ENCODE data around the gene PIMREG.
"Not testable (repeated sequence)": the region's sequence is repeated elsewhere in the genome, so short reads cannot be mapped to it uniquely, and the experiment has no call there.

PIMREG gene

GRCh38 chr17:6479622-6480302 lies 35.5 kb downstream of the PIMREG start:
- no peak for DNase-seq

GRCh38 chr17:6480303-6480675 lies 36.0 kb downstream of the PIMREG start:
- DNase-seq: no peak

- DNase-seq: no peak
Measured at GRCh38 chr17:6482105-6482455, 37.8 kb downstream of the PIMREG start.

GRCh38 chr17:6482796-6483195 lies 38.5 kb downstream of the PIMREG start:
- not testable (repeated sequence) for DNase-seq

GRCh38 chr17:6483507-6483906 lies 39.3 kb downstream of the PIMREG start:
- no peak for DNase-seq

GRCh38 chr17:6485646-6486412 lies 41.6 kb downstream of the PIMREG start:
- DNase-seq: no peak

GRCh38 chr17:6487251-6488007 lies 43.2 kb downstream of the PIMREG start:
- DNase-seq: peak; percentile 21

GRCh38 chr17:6488008-6488539 lies 43.8 kb downstream of the PIMREG start:
- DNase-seq: no peak

- no peak for DNase-seq
Measured at GRCh38 chr17:6489016-6489550, 44.8 kb downstream of the PIMREG start.

- no peak for DNase-seq
Measured at GRCh38 chr17:6491071-6491700, 46.9 kb downstream of the PIMREG start.

- DNase-seq: peak; percentile 6
Measured at GRCh38 chr17:6492892-6493674, 48.8 kb downstream of the PIMREG start.

- DNase-seq: no peak
Measured at GRCh38 chr17:6494239-6494941, 50.1 kb downstream of the PIMREG start.

GRCh38 chr17:6495450-6496115 lies 51.3 kb downstream of the PIMREG start:
- no peak for DNase-seq

- DNase-seq: no peak
Measured at GRCh38 chr17:6496116-6496481, 51.8 kb downstream of the PIMREG start.

- DNase-seq: no peak
Measured at GRCh38 chr17:6496640-6497441, 52.6 kb downstream of the PIMREG start.

GRCh38 chr17:6497496-6498221 lies 53.4 kb downstream of the PIMREG start:
- DNase-seq: no peak

- DNase-seq: no peak
Measured at GRCh38 chr17:6498356-6498755, 54.1 kb downstream of the PIMREG start.

GRCh38 chr17:6498901-6499540 lies 54.8 kb downstream of the PIMREG start:
- no peak for DNase-seq

Measured in hematopoietic multipotent progenitor cell treated with erythropoietin and hydrocortisone succinate and interleukin-3 and kit ligand, for 8 days (in vitro differentiated cells).